Prostate gland (tissue), 2 donors: ENCODE results near the gene DST.

Source experiments
- CTCF ChIP-seq, 4 experiments: fragments of 200-600 bp in 2 of 4; fragments of 450-650 bp in 2 of 4; sonication (generic) in 2 of 4; IDR thresholded peaks; 1 replicate in 3 of 4; 2 replicates in 1 of 4; pipeline ENCODE4 v1.5.1; 2016 to 2019; ENCODE audit warnings: antibody characterized with exemption in 4 of 4, mild to moderate bottlenecking in 2 of 4, moderate library complexity in 2 of 4
- POLR2A ChIP-seq: fragments of 450-650 bp; IDR thresholded peaks from one replicate; pipeline ENCODE4 v1.6.1; 2016; ENCODE audit warnings: antibody characterized with exemption, mild to moderate bottlenecking
- POLR2AphosphoS5 ChIP-seq: sonication (generic); formaldehyde crosslinking; IDR thresholded peaks from one replicate; pipeline ENCODE4 v1.6.1; 2017; ENCODE audit warnings: antibody characterized with exemption

DNA sequence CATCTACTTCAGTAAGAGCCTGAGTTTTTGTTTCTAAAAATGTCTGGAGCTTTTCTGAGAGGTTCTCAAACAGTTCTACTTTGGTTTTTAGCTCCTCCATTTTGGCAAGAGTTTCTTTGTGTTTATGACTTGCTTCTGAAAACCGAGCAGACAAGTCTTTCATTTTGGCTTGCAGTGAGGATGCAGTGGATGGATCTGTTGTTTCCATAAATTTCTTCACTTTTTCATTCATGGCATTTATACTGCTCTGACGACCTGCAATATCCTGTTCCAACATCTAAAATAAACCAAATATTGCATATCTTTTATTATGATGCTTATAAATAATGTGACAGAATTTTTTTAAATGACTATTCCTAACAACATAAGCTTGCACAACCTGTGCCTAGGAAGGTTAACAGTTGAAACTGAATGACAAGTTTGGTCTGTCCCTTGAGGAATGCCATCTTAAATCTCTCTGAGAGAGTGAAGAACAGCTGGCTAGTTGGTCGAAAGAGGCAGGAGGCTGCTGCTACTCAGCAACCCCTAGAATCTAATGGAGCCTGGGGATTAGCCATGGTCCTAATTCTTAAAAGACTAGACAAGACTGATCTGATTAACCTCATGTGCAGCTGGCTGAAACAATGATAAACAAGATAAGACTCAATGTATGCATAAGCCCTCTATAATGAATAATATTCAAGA, 69.8 kb downstream of the DST start:
- TF ChIP-seq CTCF (IDR thresholded peaks at IDR 0.05) (no peak), POLR2A (no peak), POLR2AphosphoS5 (no peak)
